H54 (cell line): ENCODE results near the gene GPSM3.
"Not testable (repeated sequence)": the region's sequence is repeated elsewhere in the genome, so short reads cannot be mapped to it uniquely, and the experiment has no call there.

Source experiments
- DNase-seq: peaks from one replicate; pipeline ENCODE4 v3.0.0; 2011; ENCODE audit warnings: low spot score, mixed read lengths; ENCODE audit not compliant: insufficient read length
- FAIRE-seq: peaks from 3 replicates; lab custom pipeline; 2011; peaks lifted over from hg19 to GRCh38; lab: Jason Lieb, UNC
- POLR2A ChIP-seq: IDR thresholded peaks from 2 replicates; pipeline ENCODE4 v1.6.1; 2011; ENCODE audit warnings: low read depth, mild to moderate bottlenecking, low read length

GPSM3 gene

DNA sequence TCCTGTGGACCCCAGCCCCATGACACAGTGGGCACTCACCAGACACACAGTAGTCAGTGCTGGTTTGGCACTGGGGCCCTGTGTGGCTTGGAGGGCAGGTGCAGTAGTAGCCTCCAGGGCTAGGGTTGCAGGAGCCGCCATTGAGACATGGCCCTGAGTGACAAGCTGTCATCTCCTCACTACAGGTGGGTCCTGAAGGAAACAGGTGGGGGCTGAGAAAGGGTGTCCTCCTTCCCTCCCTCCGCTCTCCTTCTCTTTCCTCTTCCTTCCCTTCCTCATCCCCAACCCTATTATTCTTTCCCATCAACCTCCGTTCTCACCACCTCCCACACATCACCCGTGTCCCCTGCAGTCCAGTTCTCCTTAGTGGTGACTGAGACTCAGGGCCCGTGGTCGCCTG is 21.2 kb upstream of the GPSM3 start:
- no peak for TF ChIP-seq POLR2A
- no peak for FAIRE-seq
- DNase-seq: no peak

DNA sequence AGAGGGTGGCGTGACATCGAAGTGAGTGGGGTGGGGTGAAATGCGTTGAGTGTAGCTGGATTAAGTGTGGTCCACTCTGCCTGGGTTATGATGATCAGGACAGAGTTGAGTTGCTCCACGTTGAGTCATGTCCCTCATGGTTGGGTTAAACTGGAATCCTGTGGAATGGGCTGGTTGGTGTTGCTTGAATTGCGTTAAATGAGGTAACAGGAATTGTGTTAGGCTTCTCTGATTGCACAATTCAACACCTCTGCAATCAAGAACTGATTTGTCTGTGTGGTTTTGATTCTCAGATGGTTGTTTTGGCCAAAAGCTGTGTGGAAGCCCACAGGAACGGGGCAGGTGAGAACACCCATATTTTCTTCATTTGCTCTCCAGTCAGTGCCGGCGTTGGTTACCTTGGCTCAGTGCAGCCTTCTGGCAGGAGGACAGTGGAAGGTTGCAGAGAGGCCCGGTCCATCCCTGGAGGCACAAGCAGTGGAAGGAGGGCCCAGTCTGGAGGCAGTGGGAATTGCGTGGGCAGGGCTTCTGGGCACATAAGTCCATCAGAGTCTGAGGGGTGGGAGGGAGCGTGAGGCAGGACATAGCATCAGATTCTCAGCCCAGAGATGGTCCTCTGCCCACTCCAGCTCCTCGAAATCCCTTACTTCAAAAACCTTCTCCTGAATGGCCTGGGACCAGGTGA is 19.8 kb upstream of the GPSM3 start:
- no peak for DNase-seq
- no peak for FAIRE-seq
- no peak for TF ChIP-seq POLR2A

DNA sequence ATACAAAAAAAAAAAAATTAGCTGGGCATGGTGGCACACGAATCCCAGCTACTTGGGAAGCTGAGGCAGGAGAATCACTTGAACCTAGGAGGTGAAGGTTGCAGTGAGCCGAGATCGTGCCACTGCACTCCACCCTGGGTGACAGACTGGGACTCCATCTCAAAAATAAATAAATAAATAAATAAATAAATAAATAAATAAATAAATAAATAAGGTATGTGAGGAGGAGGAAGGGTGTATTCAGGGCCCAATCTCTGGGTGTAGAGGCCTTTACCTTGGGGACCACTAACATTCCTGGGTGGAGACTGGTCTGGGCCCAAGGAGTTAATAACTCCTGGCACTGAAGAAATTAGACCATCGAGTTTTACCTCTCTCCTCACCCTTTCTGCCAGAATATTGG is 19.0 kb upstream of the GPSM3 start:
- DNase-seq, FAIRE-seq: not testable (repeated sequence)

DNA sequence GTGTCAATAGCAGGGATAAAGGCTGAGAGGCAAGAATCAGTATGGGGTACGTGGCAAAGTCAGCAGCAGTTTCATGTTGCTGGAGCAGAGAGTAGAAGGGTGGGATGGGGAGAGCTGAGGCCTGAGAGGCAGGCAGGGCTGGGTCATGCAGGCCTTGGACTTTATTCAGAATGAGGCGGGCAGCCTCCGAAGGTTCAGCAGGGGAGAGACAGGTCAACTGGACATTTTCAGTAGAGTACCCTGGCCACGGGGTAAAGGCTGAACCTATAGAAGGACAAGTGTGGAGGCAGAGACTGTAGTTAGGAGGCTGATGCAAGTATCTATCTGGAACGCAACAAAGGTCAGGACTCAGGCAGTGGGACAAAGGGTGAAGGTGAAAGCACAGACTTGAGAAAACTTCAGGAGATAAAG is 17.8 kb upstream of the GPSM3 start:
- FAIRE-seq (no peak), DNase-seq (no peak)
- no peak for TF ChIP-seq POLR2A

DNA sequence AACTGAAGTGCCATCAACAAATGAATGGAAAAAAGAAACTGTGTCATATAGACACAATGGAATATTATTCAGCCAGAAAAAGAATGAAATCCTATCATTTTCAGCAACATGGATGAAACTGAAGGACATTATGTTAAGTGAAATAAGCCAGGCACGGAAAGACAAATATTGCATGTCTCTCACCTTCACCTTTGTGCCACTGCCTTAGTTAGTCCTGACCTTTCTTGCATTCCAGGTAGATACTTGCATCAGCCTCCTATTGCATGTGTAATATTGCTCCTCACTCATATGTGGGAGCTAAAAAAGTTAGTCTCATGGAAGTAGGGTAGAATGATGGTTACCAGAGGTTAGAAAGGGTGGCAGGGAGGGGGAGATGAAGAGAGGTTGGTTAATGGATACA is 16.6 kb upstream of the GPSM3 start:
- no peak for FAIRE-seq
- DNase-seq: no peak
- no peak for TF ChIP-seq POLR2A

DNA sequence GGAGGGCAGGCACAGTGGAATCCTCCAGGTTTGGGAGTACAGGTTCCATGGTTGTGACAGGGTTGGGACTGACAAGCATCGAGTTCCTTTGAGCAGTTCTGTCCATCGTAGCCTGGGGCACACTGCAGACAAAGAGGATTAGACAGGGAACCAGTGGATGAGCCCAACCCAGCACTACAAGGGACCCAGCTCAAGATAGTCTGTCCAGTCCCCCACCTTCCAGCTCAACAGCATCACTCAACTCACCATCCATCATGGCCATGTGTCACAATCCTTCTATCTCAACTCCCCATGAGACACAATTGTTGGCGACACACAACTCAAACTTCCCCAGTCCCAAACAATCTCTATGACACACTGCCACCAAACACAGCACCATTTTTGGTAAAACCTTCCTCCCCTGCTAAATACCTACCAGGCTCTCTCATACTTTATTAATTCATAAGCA is 11.8 kb upstream of the GPSM3 start:
- DNase-seq: no peak
- FAIRE-seq: no peak
- TF ChIP-seq POLR2A: no peak

DNA sequence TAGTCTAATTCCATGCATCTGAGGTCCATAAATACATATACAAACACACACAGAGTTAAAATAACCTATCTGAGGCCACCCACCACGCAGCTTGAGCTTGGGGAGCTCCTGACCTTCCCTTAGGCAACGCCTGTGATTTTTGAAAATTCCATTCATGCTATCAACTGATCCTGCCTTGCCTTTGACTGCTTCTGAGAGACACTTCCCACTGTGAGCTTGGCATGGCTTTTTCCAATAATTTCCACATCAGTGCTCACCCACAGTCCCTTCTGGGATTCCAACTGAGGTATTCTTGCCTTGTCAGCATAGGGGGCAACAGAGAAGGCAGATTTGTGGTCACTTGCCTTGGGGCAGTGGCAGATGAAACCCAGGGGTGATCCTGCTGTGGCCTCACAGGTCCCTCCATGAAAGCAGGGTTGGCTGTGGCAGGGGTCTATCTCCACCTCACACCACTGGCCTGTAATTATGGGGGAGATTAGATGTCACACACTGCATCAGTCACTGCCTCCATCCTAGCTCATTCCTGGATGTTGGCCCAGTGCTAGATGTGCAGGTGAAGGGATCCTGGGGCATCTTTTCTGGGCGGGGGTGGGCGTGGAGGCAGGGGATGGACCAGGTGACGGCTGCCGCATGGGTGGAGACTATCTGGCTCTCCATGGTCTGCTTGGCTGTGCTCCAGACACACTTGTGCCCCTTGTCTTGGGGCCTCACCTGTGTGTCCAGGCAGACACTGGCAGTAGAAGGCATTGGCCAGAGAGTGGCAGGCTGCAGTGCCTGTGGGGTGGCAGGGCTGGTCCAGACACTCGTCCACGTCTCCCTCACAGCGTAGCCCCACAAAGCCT is 11.2 kb upstream of the GPSM3 start:
- FAIRE-seq (no peak), DNase-seq (no peak)

DNA sequence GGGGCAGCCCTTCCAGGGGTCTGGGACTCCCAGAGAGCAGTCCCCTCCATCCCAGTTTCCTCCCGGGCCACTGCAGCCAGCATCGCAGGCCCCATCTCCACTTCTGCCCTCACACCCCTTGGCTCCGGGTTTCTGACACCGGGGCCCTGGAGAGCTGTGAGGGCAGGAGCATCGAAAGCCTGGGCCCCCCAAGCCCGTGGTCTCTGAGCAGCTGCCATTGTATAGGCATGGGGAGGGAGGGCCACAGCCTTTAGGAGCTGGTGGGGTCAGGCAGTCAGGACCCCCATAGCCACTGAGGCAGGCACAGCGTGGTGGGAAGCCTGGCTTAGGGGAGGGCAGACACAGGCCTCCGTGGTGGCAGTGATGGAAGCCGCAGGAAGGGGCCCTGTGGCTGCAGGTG is 9.7 kb upstream of the GPSM3 start:
- DNase-seq (no peak), FAIRE-seq (no peak)
- TF ChIP-seq POLR2A: no peak

More for the DNA sequence above, 11.2 kb upstream of the GPSM3 start:
- no peak for TF ChIP-seq POLR2A

DNA sequence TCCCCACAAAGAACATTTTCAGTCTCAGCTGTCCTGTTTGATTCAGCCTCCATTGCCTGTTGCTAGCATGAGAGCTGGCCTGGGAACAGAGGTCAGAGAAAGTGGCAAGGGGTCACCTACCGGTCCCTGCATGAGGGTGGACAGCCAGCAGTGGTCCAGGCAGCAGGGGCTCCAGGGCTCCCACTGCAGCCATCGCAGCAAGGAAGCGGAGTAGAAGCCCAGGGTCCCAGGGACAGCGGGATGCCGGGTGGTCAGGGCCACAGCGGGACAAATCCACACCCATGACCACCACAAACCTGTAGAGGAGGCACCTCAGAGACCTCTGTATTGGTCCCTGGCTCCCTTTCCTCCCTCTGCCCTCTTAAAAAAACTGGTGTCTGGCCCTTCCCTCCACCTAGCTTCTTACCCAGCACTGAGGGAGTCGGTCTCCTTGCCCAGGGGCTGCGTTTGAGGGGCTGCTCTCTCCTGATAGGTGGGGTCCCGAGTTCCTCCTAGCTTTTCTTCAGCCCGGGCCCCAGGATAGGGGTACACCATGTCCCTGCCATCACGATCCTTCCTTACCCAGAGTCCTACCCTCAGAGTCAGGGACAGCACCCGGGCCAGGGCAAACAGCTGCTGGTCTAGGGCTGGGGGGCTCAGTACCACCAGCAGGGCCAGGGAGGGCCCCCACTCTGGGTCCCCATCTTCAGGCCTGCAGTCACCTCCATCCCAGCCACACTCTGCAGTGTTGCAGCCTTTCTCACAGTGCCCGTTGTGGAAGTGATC is 8.4 kb upstream of the GPSM3 start:
- FAIRE-seq (no peak), DNase-seq (no peak)
- no peak for TF ChIP-seq POLR2A

DNA sequence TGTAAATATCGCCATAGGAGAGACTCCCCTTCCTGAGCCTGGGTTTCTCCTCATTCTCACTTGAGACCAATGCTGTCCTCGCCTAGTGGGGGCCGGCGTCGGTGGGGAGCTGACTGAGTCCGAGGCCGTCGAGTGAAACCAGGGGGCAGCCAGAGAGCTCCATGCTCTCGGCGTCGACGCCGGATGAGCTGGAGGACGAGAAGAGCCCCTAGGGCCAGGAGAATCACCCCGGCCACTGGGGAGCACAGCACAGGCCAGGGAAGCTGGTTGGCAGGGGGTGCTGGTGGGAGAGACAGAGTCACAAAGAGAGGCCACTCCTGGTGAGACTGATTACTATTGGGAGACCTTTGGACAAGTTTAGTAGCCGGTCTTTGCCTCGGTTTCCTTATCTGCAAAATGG is 6.4 kb upstream of the GPSM3 start:
- no peak for FAIRE-seq
- DNase-seq: no peak
- no peak for TF ChIP-seq POLR2A

DNA sequence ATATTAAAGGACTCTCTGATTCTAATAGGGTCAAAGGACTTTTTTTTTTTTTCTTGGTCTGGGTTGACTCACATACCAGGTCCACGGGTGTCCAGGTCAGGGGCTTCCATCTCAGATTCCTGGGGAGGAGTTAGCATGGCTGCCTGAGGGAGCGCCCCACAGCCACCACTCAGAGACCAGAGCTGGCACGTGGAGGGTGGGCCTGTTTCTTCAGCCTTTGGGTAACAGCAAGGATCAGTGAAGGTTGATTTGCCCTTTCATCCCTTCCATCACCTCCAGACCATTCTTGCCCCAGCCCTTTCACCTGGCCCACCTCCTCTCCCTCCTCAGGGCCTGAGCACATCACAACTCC is 5.9 kb upstream of the GPSM3 start:
- no peak for TF ChIP-seq POLR2A
- DNase-seq (no peak), FAIRE-seq (no peak)

DNA sequence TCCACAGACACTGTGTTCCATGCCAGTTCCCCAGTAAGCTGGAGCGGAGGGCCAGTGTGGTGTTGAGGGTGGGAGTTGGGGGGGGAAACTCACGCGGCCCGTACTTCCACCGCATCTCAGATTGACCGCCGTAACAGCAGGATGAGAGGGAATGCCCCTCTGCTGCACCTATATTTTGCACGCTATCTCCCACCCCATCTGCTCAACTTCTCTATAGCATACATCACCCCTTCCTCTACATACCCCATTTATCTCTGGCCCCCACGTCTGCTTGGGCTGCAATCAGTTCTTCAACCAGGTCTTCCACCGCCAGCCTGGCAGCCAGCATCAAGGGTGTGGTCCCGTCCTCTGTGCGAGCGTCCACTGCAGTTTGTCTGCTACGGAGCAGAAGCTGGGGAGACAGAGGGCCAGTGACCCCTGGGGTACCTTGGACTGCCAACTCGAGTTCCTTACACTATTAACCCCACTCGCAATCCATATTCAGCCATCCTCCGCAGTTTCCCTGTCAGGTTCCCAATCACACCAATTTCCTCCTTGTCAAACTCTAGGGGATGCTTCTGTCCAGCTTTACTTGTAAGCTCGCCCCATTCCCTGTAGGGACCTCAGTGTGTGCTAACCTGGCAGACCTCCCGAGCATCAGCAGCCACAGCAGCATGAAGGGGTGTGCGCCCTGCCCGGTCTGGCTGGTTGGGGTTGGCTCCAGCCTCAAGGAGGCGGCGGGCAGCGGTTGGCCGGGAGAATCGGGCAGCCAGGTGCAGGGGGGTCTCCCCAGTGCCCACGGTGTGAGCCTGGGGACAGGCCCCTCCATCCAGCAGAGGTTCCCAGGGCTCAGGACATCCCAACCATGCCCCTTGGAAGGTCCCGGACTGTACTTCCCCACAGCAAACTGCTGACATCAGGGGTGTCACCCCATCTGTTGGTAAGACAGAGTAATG is 4.5 kb upstream of the GPSM3 start:
- DNase-seq (no peak), FAIRE-seq (no peak)
- TF ChIP-seq POLR2A: no peak
